PFSK-1 (cell line): ENCODE data around the gene INTS6.

Source experiments
- FOXP2 ChIP-seq: optimal IDR thresholded peaks from 2 replicates; pipeline ENCODE3; 2011; ENCODE audit warnings: borderline replicate concordance, control low read depth, inconsistent platforms; ENCODE audit not compliant: insufficient read depth; ENCODE audit errors: extremely low read length, extremely low read depth
- POLR2AphosphoS5 ChIP-seq: IDR thresholded peaks from 2 replicates; pipeline ENCODE4 v1.6.1; 2012; ENCODE audit warnings: low read depth, mild to moderate bottlenecking, control low read depth, low read length, moderate library complexity
- REST ChIP-seq, 2 experiments: IDR thresholded peaks; 2 replicates each; pipeline versions ENCODE4 v1.6.1 to v1.8.0; 2011 to 2012; ENCODE audit warnings: low read depth in 2 of 2, low read length in 2 of 2, control low read depth in 1 of 2, inconsistent platforms in 1 of 2, mild to moderate bottlenecking in 1 of 2, moderate library complexity in 1 of 2; ENCODE audit not compliant: insufficient read depth in 1 of 2
- SIN3A ChIP-seq: IDR thresholded peaks from 2 replicates; pipeline ENCODE4 v1.6.1; 2012; ENCODE audit warnings: mild to moderate bottlenecking, low read length, moderate library complexity, borderline replicate concordance; ENCODE audit not compliant: insufficient read depth
- TAF1 ChIP-seq: IDR thresholded peaks from 2 replicates; pipeline ENCODE4 v1.6.1; 2012; ENCODE audit warnings: low read length, control low read depth, borderline replicate concordance; ENCODE audit not compliant: insufficient read depth

INTS6 gene

GRCh38 chr13:51396352-51396751 is 56.5 kb downstream of the INTS6 start:
- TF ChIP-seq POLR2AphosphoS5 (no peak), SIN3A (no peak), REST (IDR thresholded peaks at IDR 0.05; ENCODE audit: insufficient read depth in 1 of 2, low read depth in 2 of 2, low read length in 2 of 2) (no peak), TAF1 (no peak), FOXP2 (no peak)

- TF ChIP-seq POLR2AphosphoS5 (no peak), SIN3A (no peak), TAF1 (no peak), FOXP2 (no peak), REST (IDR thresholded peaks at IDR 0.05; ENCODE audit: insufficient read depth in 1 of 2, low read depth in 2 of 2, low read length in 2 of 2) (no peak)
These were observed 58.1 kb downstream of the INTS6 start for GRCh38 chr13:51394724-51395123.

GRCh38 chr13:51385114-51385513 is 67.7 kb downstream of the INTS6 start:
- TF ChIP-seq SIN3A (no peak), TAF1 (no peak), FOXP2 (no peak), REST (IDR thresholded peaks at IDR 0.05; ENCODE audit: insufficient read depth in 1 of 2, low read depth in 2 of 2, low read length in 2 of 2) (no peak), POLR2AphosphoS5 (no peak)

GRCh38 chr13:51380269-51380668 is 72.6 kb downstream of the INTS6 start:
- TF ChIP-seq FOXP2: no peak
- TF ChIP-seq TAF1: no peak
- TF ChIP-seq POLR2AphosphoS5: no peak
- no peak for TF ChIP-seq REST (IDR thresholded peaks at IDR 0.05; ENCODE audit: insufficient read depth in 1 of 2, low read depth in 2 of 2, low read length in 2 of 2)
- no peak for TF ChIP-seq SIN3A

- TF ChIP-seq TAF1 (no peak), FOXP2 (no peak), REST (IDR thresholded peaks at IDR 0.05; ENCODE audit: insufficient read depth in 1 of 2, low read depth in 2 of 2, low read length in 2 of 2) (no peak), POLR2AphosphoS5 (no peak), SIN3A (no peak)
These were observed 79.4 kb downstream of the INTS6 start for GRCh38 chr13:51373451-51373850.
